ENCODE data around the gene KIAA1671. TPM values are rescaled to one million over a fixed set of nuclear protein-coding genes. Genes with fewer than 3 reads are reported as not detected.

The KIAA1671 gene
- total and polyA plus RNA-seq, 2 of the 13 experiments (the other 11 are each of a cell fraction or from before 2014, with no cell fraction given): 13.5 to 13.6 TPM

GRCh38 chr22:25070956-25071355, 118.4 kb downstream of the KIAA1671 start (continued):
- TF ChIP-seq, protein P1, sequence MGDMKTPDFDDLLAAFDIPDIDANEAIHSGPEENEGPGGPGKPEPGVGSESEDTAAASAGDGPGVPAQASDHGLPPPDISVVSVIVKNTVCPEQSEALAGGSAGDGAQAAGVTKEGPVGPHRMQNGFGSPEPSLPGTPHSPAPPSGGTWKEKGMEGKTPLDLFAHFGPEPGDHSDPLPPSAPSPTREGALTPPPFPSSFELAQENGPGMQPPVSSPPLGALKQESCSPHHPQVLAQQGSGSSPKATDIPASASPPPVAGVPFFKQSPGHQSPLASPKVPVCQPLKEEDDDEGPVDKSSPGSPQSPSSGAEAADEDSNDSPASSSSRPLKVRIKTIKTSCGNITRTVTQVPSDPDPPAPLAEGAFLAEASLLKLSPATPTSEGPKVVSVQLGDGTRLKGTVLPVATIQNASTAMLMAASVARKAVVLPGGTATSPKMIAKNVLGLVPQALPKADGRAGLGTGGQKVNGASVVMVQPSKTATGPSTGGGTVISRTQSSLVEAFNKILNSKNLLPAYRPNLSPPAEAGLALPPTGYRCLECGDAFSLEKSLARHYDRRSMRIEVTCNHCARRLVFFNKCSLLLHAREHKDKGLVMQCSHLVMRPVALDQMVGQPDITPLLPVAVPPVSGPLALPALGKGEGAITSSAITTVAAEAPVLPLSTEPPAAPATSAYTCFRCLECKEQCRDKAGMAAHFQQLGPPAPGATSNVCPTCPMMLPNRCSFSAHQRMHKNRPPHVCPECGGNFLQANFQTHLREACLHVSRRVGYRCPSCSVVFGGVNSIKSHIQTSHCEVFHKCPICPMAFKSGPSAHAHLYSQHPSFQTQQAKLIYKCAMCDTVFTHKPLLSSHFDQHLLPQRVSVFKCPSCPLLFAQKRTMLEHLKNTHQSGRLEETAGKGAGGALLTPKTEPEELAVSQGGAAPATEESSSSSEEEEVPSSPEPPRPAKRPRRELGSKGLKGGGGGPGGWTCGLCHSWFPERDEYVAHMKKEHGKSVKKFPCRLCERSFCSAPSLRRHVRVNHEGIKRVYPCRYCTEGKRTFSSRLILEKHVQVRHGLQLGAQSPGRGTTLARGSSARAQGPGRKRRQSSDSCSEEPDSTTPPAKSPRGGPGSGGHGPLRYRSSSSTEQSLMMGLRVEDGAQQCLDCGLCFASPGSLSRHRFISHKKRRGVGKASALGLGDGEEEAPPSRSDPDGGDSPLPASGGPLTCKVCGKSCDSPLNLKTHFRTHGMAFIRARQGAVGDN (CRISPR knock-in tag; IDR thresholded peaks at IDR 0.05): no peak
- no peak for TF ChIP-seq FUBP1 (CRISPR knock-in tag; IDR thresholded peaks at IDR 0.05; ENCODE audit: borderline replicate concordance)
- no peak for TF ChIP-seq NCOR1 (IDR thresholded peaks at IDR 0.05; ENCODE audit: borderline replicate concordance, low read length)
- TF ChIP-seq BHLHE40 (IDR thresholded peaks at IDR 0.05; ENCODE audit: low read length): no peak

GRCh38 chr22:25071720-25072119, 119.2 kb downstream of the KIAA1671 start:
- intact Hi-C loops (cut with micrococcal nuclease; ENCODE audit: unreplicated experiment): no loop called here
- BruUV-seq (replicated peaks): no TSS peak
- ChIA-PET POLR2A (no interaction called here), CTCF (ENCODE audit: low intra/inter-chr PET ratio, low total read pairs) (no interaction called here)
- Histone ChIP-seq H2AFZ (ENCODE audit: low read length) (no peak overlapping the region), H4K20me1 (ENCODE audit: insufficient read depth, low read length) (no peaks in the 10 kb centered on the region), H3K36me3 (replicated peaks in 1 of 2; ENCODE audit: control insufficient read depth in 1 of 2, insufficient read depth in 2 of 2, low read length in 2 of 2) (peaks cover 0 to 1% of the 10 kb centered on the region in 2 experiments; a peak in 4 of 5 replicates), H3K4me2 (ENCODE audit: low read depth, low read length) (no peak overlapping the region), H3K4me3 (replicated peaks in 1 of 3; ENCODE audit: insufficient read depth in 1 of 3, low read depth in 2 of 3, low read length in 3 of 3) (no peak overlapping the region), H3K9ac (ENCODE audit: insufficient read depth, low read depth, low read length) (no peak overlapping the region), H3K79me2 (ENCODE audit: insufficient read depth, low read length) (no peaks in the 10 kb centered on the region), H3K27me3 (ENCODE audit: control insufficient read depth in 1 of 2, insufficient read depth in 2 of 2, low read length in 2 of 2) (no peaks in the 10 kb centered on the region), H3K27ac (ENCODE audit: extremely low read length, insufficient read depth, low read length) (no peak overlapping the region), H3K4me1 (ENCODE audit: insufficient read depth, low read length) (no peaks in the 10 kb centered on the region), H3K9me3 (ENCODE audit: low read length) (no peaks in the 10 kb centered on the region)
- ATAC-seq: no peak
- in situ Hi-C loops (cut with HindIII; ENCODE audit: extremely low pct_ligation_motif_present, low pct_unique_long_range_greater_than_20kb): loop anchor here (10.0 kb wide), 1 partner anchor 263 kb away; no protein-coding TSS in a partner anchor
- WGBS (ENCODE audit: low lambda C conversion rate): 100% methylated on average over 6 of the region's 6 CpGs
- no peak for FAIRE-seq
- no peak for TF ChIP-seq ATF7 (IDR thresholded peaks at IDR 0.05)
- TF ChIP-seq ATF7 (CRISPR knock-in tag; IDR thresholded peaks at IDR 0.05): no peak
- no peak for TF ChIP-seq ZBTB7B (CRISPR knock-in tag; IDR thresholded peaks at IDR 0.05)
- no peak for TF ChIP-seq SIN3B (IDR thresholded peaks at IDR 0.05; ENCODE audit: low read length)
- TF ChIP-seq PRMT3 (CRISPR knock-in tag; IDR thresholded peaks at IDR 0.05; ENCODE audit: borderline replicate concordance, low read depth): no peak
- TF ChIP-seq ZFP36L2 (CRISPR knock-in tag; IDR thresholded peaks at IDR 0.05): no peak
- TF ChIP-seq ZNF782 (CRISPR knock-in tag; IDR thresholded peaks at IDR 0.05; ENCODE audit: borderline replicate concordance): no peak
- no peak for TF ChIP-seq ZNF331 (CRISPR knock-in tag; IDR thresholded peaks at IDR 0.05)
- TF ChIP-seq SMAD1 (CRISPR knock-in tag; IDR thresholded peaks at IDR 0.05; ENCODE audit: borderline replicate concordance, low read depth): no peak
- no peak for TF ChIP-seq ZNF33A (CRISPR knock-in tag; IDR thresholded peaks at IDR 0.05; ENCODE audit: borderline replicate concordance)
- TF ChIP-seq TP53 (CRISPR knock-in tag; conservative IDR thresholded peaks at IDR 0.05): no peak
- TF ChIP-seq ZNF629 (CRISPR knock-in tag; conservative IDR thresholded peaks at IDR 0.05): no peak
- DNase-seq (ENCODE audit: low spot score): no peak
